Thymus (tissue), 11 donors: ENCODE results near the gene USP24. TPM values are rescaled to one million over a fixed set of nuclear protein-coding genes. Genes with fewer than 3 reads are reported as not detected.

Experiments used
- DNase-seq, 9 donors: peaks; one replicate each; pipeline ENCODE4 v3.0.0-alpha.2; 2013; ENCODE audit warnings: low spot score in 9 of 9, low read depth in 6 of 9, missing footprints in 1 of 9
- H3K27ac ChIP-seq, 2 donors: one replicate each; pipeline ENCODE4 v1.5.1; 2013; ENCODE audit warnings: control low read depth in 1 of 2, low read depth in 1 of 2, low read length in 1 of 2, mild to moderate bottlenecking in 1 of 2, moderate library complexity in 1 of 2
- H3K27me3 ChIP-seq, 2 donors: one replicate each; pipeline ENCODE4 v1.5.1; 2013; ENCODE audit warnings: low read length in 1 of 2; ENCODE audit not compliant: control insufficient read depth in 2 of 2, insufficient read depth in 1 of 2
- H3K36me3 ChIP-seq, 2 donors: one replicate each; pipeline ENCODE4 v1.5.1; 2013; ENCODE audit warnings: low read length in 1 of 2, mild to moderate bottlenecking in 1 of 2, moderate library complexity in 1 of 2; ENCODE audit not compliant: control insufficient read depth in 2 of 2, insufficient read depth in 2 of 2
- H3K4me1 ChIP-seq, 2 donors: one replicate each; pipeline ENCODE4 v1.5.1; 2013; ENCODE audit warnings: low read length in 2 of 2; ENCODE audit not compliant: control insufficient read depth in 2 of 2, insufficient read depth in 2 of 2
- H3K4me3 ChIP-seq, 2 donors: one replicate each; pipeline ENCODE4 v1.5.1; 2013; ENCODE audit warnings: low read length in 2 of 2, control low read depth in 1 of 2, mild to moderate bottlenecking in 1 of 2
- H3K9me3 ChIP-seq, 2 donors: one replicate each; pipeline ENCODE4 v1.5.1; 2013; ENCODE audit warnings: low read length in 1 of 2, mild to moderate bottlenecking in 1 of 2; ENCODE audit not compliant: control insufficient read depth in 2 of 2, insufficient read depth in 1 of 2
- whole genome bisulfite sequencing: extraction: QIAGEN DNeasy Blood & Tissue Kit; methylation state at CpG from one replicate; pipeline ENCODE4 v1.1.7; 2013; 5-methylcytosine and 5-hydroxymethylcytosine counted together
- polyA plus RNA-seq: library from polyadenylated mRNA; stranded (reverse); fragments of 200-250 nt; gene quantifications from one replicate; pipeline ENCODE4 v1.2.3, GENCODE V29; 2013
- total RNA-seq: library from RNA; stranded (reverse); fragments of 120-200 nt; gene quantifications from one replicate; pipeline ENCODE4 v1.2.4, GENCODE V29; 2013
- donor health status: healthy.

The USP24 gene
- total and polyA plus RNA-seq, 2 donors, result 17.7 to 34.4 TPM

GRCh38 chr1:55107101-55107500 lies 108.1 kb downstream of the USP24 start:
- WGBS, result 91% methylated on average over 6 of the region's 6 CpGs
- Histone ChIP-seq H3K27me3 (no peaks in the 10 kb centered on the region), H3K4me1 (no peaks in the 10 kb centered on the region), H3K36me3 (peaks cover 41 to 68% of the 10 kb centered on the region in 2 donors), H3K9me3 (no peaks in the 10 kb centered on the region), H3K27ac (no peak overlapping the region), H3K4me3 (no peak overlapping the region)
- no peak for DNase-seq

DNA sequence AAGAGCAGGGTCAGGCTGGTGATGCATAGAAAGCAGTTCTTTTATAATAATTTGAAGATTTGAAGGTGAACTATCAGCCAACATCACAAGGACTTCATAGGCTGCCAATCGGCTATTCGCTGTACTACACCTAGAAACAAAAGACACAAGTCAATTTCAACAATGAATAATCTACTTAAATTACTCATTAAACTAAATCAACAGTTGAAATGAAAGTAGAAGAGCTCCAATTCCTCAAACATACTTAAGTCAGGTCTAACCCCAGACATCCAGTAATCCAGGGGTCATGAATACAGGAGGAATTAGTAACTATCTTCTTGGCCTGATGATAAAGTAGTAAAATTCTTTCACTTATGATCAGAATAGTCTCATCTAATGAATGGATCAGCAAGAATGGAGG lies 111.3 kb downstream of the USP24 start:
- H3K36me3 ChIP-seq, result peaks cover 48 to 77% of the 10 kb centered on the region in 2 donors
- WGBS, result 99% methylated on average over 2 of the region's 2 CpGs
- no peaks in the 10 kb centered on the region for H3K4me1 ChIP-seq
- no peaks in the 10 kb centered on the region for H3K27me3 ChIP-seq
- H3K4me3 ChIP-seq, result no peak overlapping the region
- H3K27ac ChIP-seq, result no peak overlapping the region
- no peak for DNase-seq
- H3K9me3 ChIP-seq, result no peaks in the 10 kb centered on the region

- no peaks in the 10 kb centered on the region for H3K27me3 ChIP-seq
- 98% methylated on average over 5 of the region's 5 CpGs for WGBS
- DNase-seq, result no peak
- H3K4me1 ChIP-seq, result no peaks in the 10 kb centered on the region
- no peak overlapping the region for H3K4me3 ChIP-seq
- no peaks in the 10 kb centered on the region for H3K9me3 ChIP-seq
- H3K27ac ChIP-seq, result no peak overlapping the region
- peaks cover 47 to 76% of the 10 kb centered on the region in 2 donors for H3K36me3 ChIP-seq
These were observed 120.1 kb downstream of the USP24 start for GRCh38 chr1:55095095-55095494.

- no peak overlapping the region for H3K4me3 ChIP-seq
- H3K27me3 ChIP-seq, result no peaks in the 10 kb centered on the region
- no peaks in the 10 kb centered on the region for H3K9me3 ChIP-seq
- H3K4me1 ChIP-seq, result no peaks in the 10 kb centered on the region
- H3K27ac ChIP-seq, result no peak overlapping the region
- peaks cover 59 to 79% of the 10 kb centered on the region in 2 donors for H3K36me3 ChIP-seq
- WGBS, result 100% methylated on average over 2 of the region's 2 CpGs
- no peak for DNase-seq
These were observed 122.7 kb downstream of the USP24 start for GRCh38 chr1:55092475-55092874.

GRCh38 chr1:55089683-55090082 lies 125.5 kb downstream of the USP24 start:
- Histone ChIP-seq H3K4me3 (no peak overlapping the region), H3K27ac (no peak overlapping the region), H3K4me1 (no peaks in the 10 kb centered on the region), H3K27me3 (no peaks in the 10 kb centered on the region), H3K9me3 (no peaks in the 10 kb centered on the region), H3K36me3 (peaks cover 65 to 73% of the 10 kb centered on the region in 2 donors)
- DNase-seq, result no peak
- 99% methylated on average over 2 of the region's 2 CpGs for WGBS

DNA sequence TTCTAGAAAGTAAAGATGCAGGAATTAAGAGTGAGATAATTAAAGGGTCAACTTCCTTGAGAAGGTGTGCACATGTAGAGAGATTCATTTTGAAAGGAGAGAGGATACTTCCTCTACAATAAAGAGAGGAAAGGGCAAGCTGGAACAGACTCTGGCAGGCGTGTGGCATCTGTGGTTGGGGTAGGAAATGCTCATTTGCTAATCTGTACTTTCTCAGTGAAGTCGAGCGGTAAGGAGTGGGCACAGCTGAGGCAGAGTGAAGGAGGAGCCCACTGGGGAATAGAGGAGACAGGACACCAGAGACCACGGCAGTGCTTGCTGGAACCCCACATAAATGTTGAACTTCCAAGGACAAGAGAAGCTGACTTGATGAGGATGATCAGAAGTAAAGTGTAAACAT lies 126.8 kb downstream of the USP24 start:
- peaks cover 64 to 72% of the 10 kb centered on the region in 2 donors for H3K36me3 ChIP-seq
- no peak overlapping the region for H3K4me3 ChIP-seq
- H3K27me3 ChIP-seq, result no peaks in the 10 kb centered on the region
- no peak overlapping the region for H3K27ac ChIP-seq
- H3K9me3 ChIP-seq, result no peaks in the 10 kb centered on the region
- 19% methylated on average over 4 of the region's 4 CpGs for WGBS
- no peak for DNase-seq
- no peaks in the 10 kb centered on the region for H3K4me1 ChIP-seq

GRCh38 chr1:55087439-55087838 lies 127.7 kb downstream of the USP24 start:
- no peak for DNase-seq
- Histone ChIP-seq H3K36me3 (peaks cover 68 to 74% of the 10 kb centered on the region in 2 donors), H3K9me3 (no peaks in the 10 kb centered on the region), H3K27me3 (no peaks in the 10 kb centered on the region), H3K4me1 (no peaks in the 10 kb centered on the region), H3K4me3 (no peak overlapping the region), H3K27ac (no peak overlapping the region)
- 97% methylated on average over 3 of the region's 3 CpGs for WGBS

DNA sequence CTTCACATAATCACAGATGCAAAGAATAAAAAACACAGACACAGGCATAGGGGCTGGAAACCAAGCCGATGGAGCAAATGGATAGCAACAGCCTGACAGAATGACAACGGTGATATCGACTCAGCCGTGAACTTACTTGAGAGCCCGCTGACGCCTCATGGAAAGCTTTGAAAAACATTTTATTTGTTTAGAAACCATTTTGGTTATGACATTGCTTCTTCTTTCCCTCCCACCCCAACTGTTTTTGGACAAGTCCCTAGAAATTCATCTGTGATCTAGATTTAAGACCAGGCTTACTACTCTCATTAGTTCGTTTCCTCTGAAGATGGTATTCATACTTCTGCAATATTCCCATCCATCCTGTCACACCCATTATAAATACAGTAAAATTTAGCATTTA lies 130.9 kb downstream of the USP24 start:
- Histone ChIP-seq H3K27me3 (no peaks in the 10 kb centered on the region), H3K9me3 (no peaks in the 10 kb centered on the region), H3K36me3 (peaks cover 75 to 86% of the 10 kb centered on the region in 2 donors), H3K27ac (no peak overlapping the region), H3K4me3 (no peak overlapping the region), H3K4me1 (no peaks in the 10 kb centered on the region)
- DNase-seq, result no peak
- 96% methylated on average over 7 of the region's 7 CpGs for WGBS

DNA sequence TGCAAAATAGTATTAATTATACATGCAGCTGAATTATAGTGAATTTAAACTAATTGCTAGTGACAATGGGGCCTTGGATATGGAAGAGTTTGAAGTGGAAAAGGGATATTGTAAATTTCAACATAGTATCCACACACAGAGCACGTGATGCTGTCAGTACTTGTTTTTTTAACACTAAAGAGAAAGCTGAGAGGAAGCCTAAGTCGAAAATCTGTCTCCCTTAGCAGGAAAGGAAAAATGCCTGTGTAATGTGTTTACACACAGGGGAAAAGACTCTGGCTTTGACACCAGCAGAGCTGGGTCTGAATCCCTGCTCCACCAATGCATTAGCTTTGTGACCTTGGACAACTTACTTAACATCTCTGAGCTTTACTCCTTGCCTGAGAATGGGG lies 133.3 kb downstream of the USP24 start:
- WGBS, result 89% methylated on average over 2 of the region's 2 CpGs
- Histone ChIP-seq H3K9me3 (no peaks in the 10 kb centered on the region), H3K4me1 (no peaks in the 10 kb centered on the region), H3K36me3 (peaks cover 74 to 89% of the 10 kb centered on the region in 2 donors), H3K4me3 (no peak overlapping the region), H3K27ac (no peak overlapping the region), H3K27me3 (no peaks in the 10 kb centered on the region)
- DNase-seq, result no peak
